Breast epithelium (tissue), 3 donors: ENCODE measurements around the gene MAL.

Experiments used
- POLR2AphosphoS5 ChIP-seq, 3 donors: sonication (generic); formaldehyde crosslinking; IDR thresholded peaks; one replicate each; pipeline ENCODE4 v1.6.1; 2017; ENCODE audit warnings: antibody characterized with exemption in 3 of 3
- TF ChIP-seq, protein P1 (sequence below), 3 donors: fragments of 450-650 bp; IDR thresholded peaks; one replicate each; pipeline ENCODE4 v1.5.1; 2016 to 2017; ENCODE audit warnings: antibody characterized with exemption in 3 of 3, mild to moderate bottlenecking in 3 of 3, moderate library complexity in 3 of 3

DNA sequence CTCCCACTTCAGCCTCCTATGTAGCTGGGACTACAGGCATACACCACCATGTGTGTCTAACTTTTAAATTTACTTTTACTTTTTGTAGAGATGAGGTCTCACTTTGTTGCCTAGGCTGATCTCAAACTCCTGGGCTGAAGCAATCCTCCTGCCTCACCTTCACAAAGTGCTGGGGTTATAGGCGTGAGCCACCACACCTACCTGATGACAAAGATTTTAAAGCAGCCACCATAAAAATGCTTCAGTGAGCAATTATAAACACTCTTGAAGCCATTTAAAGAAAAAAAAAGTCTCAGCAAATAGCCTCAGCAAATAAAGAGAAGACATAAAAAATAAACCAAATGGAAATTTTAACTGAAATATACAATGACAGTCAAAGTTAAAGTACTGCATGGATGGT is 60.5 kb downstream of the MAL start:
- TF ChIP-seq, protein P1, sequence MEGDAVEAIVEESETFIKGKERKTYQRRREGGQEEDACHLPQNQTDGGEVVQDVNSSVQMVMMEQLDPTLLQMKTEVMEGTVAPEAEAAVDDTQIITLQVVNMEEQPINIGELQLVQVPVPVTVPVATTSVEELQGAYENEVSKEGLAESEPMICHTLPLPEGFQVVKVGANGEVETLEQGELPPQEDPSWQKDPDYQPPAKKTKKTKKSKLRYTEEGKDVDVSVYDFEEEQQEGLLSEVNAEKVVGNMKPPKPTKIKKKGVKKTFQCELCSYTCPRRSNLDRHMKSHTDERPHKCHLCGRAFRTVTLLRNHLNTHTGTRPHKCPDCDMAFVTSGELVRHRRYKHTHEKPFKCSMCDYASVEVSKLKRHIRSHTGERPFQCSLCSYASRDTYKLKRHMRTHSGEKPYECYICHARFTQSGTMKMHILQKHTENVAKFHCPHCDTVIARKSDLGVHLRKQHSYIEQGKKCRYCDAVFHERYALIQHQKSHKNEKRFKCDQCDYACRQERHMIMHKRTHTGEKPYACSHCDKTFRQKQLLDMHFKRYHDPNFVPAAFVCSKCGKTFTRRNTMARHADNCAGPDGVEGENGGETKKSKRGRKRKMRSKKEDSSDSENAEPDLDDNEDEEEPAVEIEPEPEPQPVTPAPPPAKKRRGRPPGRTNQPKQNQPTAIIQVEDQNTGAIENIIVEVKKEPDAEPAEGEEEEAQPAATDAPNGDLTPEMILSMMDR (IDR thresholded peaks at IDR 0.05): no peak
- TF ChIP-seq POLR2AphosphoS5 (IDR thresholded peaks at IDR 0.05): no peak
